HUES6 (cell line): ENCODE data around the gene CARS2.
"Not testable (repeated sequence)": the region's sequence is repeated elsewhere in the genome, so short reads cannot be mapped to it uniquely, and the experiment has no call there.

ENCODE experiments used
- H3K27ac ChIP-seq: 2 replicates; pipeline ENCODE4 v1.7.0; 2013; ENCODE audit warnings: low read depth, mild to moderate bottlenecking, low read length, inconsistent platforms
- H3K27me3 ChIP-seq: 2 replicates; pipeline ENCODE4 v1.6.1; 2013; ENCODE audit warnings: low read length; ENCODE audit not compliant: control insufficient read depth, insufficient read depth
- H3K36me3 ChIP-seq: 2 replicates; pipeline ENCODE4 v1.6.1; 2013; ENCODE audit warnings: low read length; ENCODE audit not compliant: control insufficient read depth, insufficient read depth
- H3K4me1 ChIP-seq: 2 replicates; pipeline ENCODE4 v1.6.1; 2013; ENCODE audit warnings: low read length; ENCODE audit not compliant: control insufficient read depth, insufficient read depth
- H3K4me3 ChIP-seq: 2 replicates; pipeline ENCODE4 v1.5.1; 2013; ENCODE audit warnings: low read depth, low read length
- H3K9ac ChIP-seq: one replicate; pipeline ENCODE4 v1.6.1; 2013; ENCODE audit warnings: mild to moderate bottlenecking, low read length
- H3K9me3 ChIP-seq: 2 replicates; pipeline ENCODE4 v1.6.1; 2013; ENCODE audit warnings: low read depth, low read length; ENCODE audit not compliant: control insufficient read depth, insufficient read depth

CARS2 gene

DNA sequence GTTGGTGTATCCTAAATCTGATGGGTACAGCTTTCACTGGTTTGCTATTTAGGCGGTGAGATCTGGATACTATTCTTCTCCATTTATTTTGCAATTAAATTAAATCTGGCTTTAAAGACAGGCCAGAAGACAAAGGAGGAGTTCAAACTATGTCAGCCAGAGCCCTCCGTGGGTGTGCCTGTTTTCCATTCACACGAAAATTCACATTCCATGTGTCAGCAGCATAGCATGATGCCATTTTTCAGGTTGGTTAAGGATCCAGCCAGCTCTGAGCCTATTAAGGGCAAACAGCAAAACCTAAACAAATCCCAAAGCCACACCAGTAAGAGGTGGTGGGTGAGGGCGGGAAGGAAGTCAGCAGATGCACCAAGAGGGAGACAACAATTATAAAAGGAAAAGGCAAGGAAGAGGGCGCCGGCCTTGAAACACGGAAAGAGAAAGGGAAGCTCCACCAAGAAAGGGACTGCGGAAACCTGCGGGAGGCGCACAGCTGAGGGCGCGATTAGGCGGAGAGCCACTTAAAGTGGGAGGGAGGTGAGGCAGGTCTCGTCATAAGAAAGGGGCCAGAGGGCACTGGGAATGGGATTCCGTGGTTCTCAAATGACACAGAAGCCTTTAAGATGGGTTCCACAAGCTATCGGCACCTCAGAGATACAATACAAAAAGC is 43.0 kb downstream of the CARS2 start:
- no peaks in the 10 kb centered on the region for H3K4me1 ChIP-seq
- no peak overlapping the region for H3K4me3 ChIP-seq
- H3K27me3 ChIP-seq = no peaks in the 10 kb centered on the region
- H3K36me3 ChIP-seq = peaks cover 85% of the 10 kb centered on the region
- H3K9ac ChIP-seq = no peak overlapping the region
- peaks cover 34% of the 10 kb centered on the region for H3K9me3 ChIP-seq
- H3K27ac ChIP-seq = no peak overlapping the region

- Histone ChIP-seq H3K36me3 (peaks cover 81% of the 10 kb centered on the region), H3K27ac (no peak overlapping the region), H3K27me3 (no peaks in the 10 kb centered on the region), H3K4me3 (no peak overlapping the region), H3K9ac (no peak overlapping the region), H3K4me1 (no peaks in the 10 kb centered on the region), H3K9me3 (peaks cover 36% of the 10 kb centered on the region)
These were observed 43.8 kb downstream of the CARS2 start for GRCh38 chr13:110662091-110662490.

GRCh38 chr13:110661256-110661655 is 44.7 kb downstream of the CARS2 start:
- Histone ChIP-seq H3K27me3 (no peaks in the 10 kb centered on the region), H3K4me1 (no peaks in the 10 kb centered on the region), H3K9me3 (peaks cover 36% of the 10 kb centered on the region), H3K9ac (no peak overlapping the region), H3K4me3 (no peak overlapping the region), H3K27ac (no peak overlapping the region), H3K36me3 (peaks cover 73% of the 10 kb centered on the region)

GRCh38 chr13:110658218-110658911 is 47.6 kb downstream of the CARS2 start:
- not testable (repeated sequence) for H3K4me3 ChIP-seq, H3K4me1 ChIP-seq, H3K27me3 ChIP-seq, H3K9ac ChIP-seq, H3K27ac ChIP-seq
- peaks cover 54% of the 10 kb centered on the region for H3K36me3 ChIP-seq
- H3K9me3 ChIP-seq = peaks cover 36% of the 10 kb centered on the region

DNA sequence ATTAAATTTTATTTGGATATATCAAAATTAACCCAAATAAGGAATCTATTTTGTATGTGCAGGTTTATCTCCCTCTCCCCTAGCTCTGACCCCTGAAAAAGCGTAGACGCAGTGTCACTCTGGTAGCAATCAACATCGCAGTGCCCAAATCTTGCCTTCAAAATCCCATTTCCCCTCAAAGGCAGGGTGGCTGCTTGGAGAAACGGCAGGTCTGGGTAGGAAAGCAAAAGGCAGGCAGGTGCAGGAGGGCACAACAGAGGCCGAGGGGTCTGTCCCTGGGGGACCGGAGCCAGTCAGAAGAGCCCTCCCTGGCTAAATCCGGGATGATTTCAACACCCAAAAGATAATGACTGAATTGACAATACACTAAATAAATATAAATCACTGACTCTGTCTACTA is 48.7 kb downstream of the CARS2 start:
- no peak overlapping the region for H3K27ac ChIP-seq
- peaks cover 32% of the 10 kb centered on the region for H3K9me3 ChIP-seq
- no peak overlapping the region for H3K9ac ChIP-seq
- no peaks in the 10 kb centered on the region for H3K27me3 ChIP-seq
- H3K36me3 ChIP-seq = peaks cover 43% of the 10 kb centered on the region
- H3K4me3 ChIP-seq = no peak overlapping the region
- H3K4me1 ChIP-seq = no peaks in the 10 kb centered on the region

- H3K9me3 ChIP-seq = peaks cover 8% of the 10 kb centered on the region; the same call in 1 of the 2 replicates
- no peak overlapping the region for H3K27ac ChIP-seq
- peaks cover 27% of the 10 kb centered on the region for H3K36me3 ChIP-seq
- no peaks in the 10 kb centered on the region for H3K4me1 ChIP-seq
- no peaks in the 10 kb centered on the region for H3K27me3 ChIP-seq
- H3K4me3 ChIP-seq = no peak overlapping the region
- no peak overlapping the region for H3K9ac ChIP-seq
These were observed 52.1 kb downstream of the CARS2 start for GRCh38 chr13:110653851-110654250.

- H3K4me1 ChIP-seq = no peaks in the 10 kb centered on the region
- H3K27me3 ChIP-seq = no peaks in the 10 kb centered on the region
- peaks cover 25% of the 10 kb centered on the region for H3K36me3 ChIP-seq
- H3K9me3 ChIP-seq = peaks cover 6% of the 10 kb centered on the region; the same call in 1 of the 2 replicates
- H3K4me3 ChIP-seq = no peak overlapping the region
- H3K27ac ChIP-seq = no peak overlapping the region
- H3K9ac ChIP-seq = no peak overlapping the region
These were observed 52.6 kb downstream of the CARS2 start for GRCh38 chr13:110653271-110653670.

GRCh38 chr13:110652764-110653163 is 53.2 kb downstream of the CARS2 start:
- peaks cover 20% of the 10 kb centered on the region for H3K36me3 ChIP-seq
- H3K4me1 ChIP-seq = no peaks in the 10 kb centered on the region
- no peak overlapping the region for H3K9ac ChIP-seq
- H3K4me3 ChIP-seq = no peak overlapping the region
- no peaks in the 10 kb centered on the region for H3K27me3 ChIP-seq
- peaks cover 1% of the 10 kb centered on the region; the same call in 1 of the 2 replicates for H3K9me3 ChIP-seq
- no peak overlapping the region for H3K27ac ChIP-seq

GRCh38 chr13:110652231-110652730 is 53.6 kb downstream of the CARS2 start:
- no peaks in the 10 kb centered on the region for H3K27me3 ChIP-seq
- peaks cover 18% of the 10 kb centered on the region for H3K36me3 ChIP-seq
- no peaks in the 10 kb centered on the region for H3K9me3 ChIP-seq
- H3K4me1 ChIP-seq = no peaks in the 10 kb centered on the region
- no peak overlapping the region for H3K27ac ChIP-seq
- H3K4me3 ChIP-seq = no peak overlapping the region
- no peak overlapping the region for H3K9ac ChIP-seq

- Histone ChIP-seq H3K4me1 (no peaks in the 10 kb centered on the region), H3K36me3 (peaks cover 18% of the 10 kb centered on the region), H3K27ac (no peak overlapping the region), H3K9ac (no peak overlapping the region), H3K4me3 (no peak overlapping the region), H3K27me3 (no peaks in the 10 kb centered on the region), H3K9me3 (no peaks in the 10 kb centered on the region)
These were observed 54.1 kb downstream of the CARS2 start for GRCh38 chr13:110651726-110652230.

DNA sequence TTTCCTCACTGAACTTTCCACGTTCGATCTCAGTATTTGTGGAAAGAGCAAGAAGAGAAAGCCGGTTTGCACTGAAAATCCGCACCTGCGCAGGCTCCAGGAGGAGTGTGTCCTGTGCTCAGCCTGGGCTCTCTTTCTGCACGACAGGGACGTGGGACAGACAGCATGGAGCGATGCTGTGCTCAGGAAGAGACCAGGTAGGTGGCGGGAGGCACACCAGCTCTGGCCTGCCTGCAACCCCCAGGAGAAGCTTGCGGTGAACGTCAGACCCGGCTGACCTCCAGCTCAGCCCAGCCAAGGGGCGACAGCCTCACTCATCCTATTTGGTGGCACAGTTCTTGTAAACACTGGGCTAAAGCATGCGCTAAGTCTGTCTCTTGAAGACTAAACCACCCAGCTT is 54.6 kb downstream of the CARS2 start:
- Histone ChIP-seq H3K4me3 (no peak overlapping the region), H3K27ac (no peak overlapping the region), H3K36me3 (peaks cover 18% of the 10 kb centered on the region)

More for the DNA sequence above, 54.6 kb downstream of the CARS2 start:
- Histone ChIP-seq H3K4me1 (no peaks in the 10 kb centered on the region), H3K27me3 (no peaks in the 10 kb centered on the region), H3K9me3 (no peaks in the 10 kb centered on the region), H3K9ac (no peak overlapping the region)
